Measurements from ENCODE around the gene ATP6V0B. TPM values are rescaled to one million over a fixed set of nuclear protein-coding genes. Genes with fewer than 3 reads are reported as not detected.
A peak's percentile ranks its signal among the peaks of the same experiment; 100 is the strongest.

ATP6V0B gene
- total and polyA plus RNA-seq, 9 of the 15 experiments (the other 6 are each of a cell fraction or from before 2014, with no cell fraction given) = 137 to 328 (median 220) TPM

GRCh38 chr1:43979261-43979527 lies 4.4 kb downstream of the ATP6V0B start (continued):
- TF ChIP-seq MGA (IDR thresholded peaks at IDR 0.05) (no peak), POLR3A (IDR thresholded peaks at IDR 0.05; ENCODE audit: borderline replicate concordance, extremely low read depth, insufficient read depth, insufficient read length) (no peak), PHF8 (IDR thresholded peaks at IDR 0.05; ENCODE audit: borderline replicate concordance, low read length) (peak; percentile 34; the same call in 1 of the 2 replicates), RCOR1 (IDR thresholded peaks at IDR 0.05; ENCODE audit: borderline replicate concordance in 1 of 2, low read depth in 2 of 2, low read length in 2 of 2) (no peak), SOX6 (IDR thresholded peaks at IDR 0.05) (no peak), VEZF1 (CRISPR knock-in tag; IDR thresholded peaks at IDR 0.05) (peak; percentile 33), SFPQ (IDR thresholded peaks at IDR 0.05; ENCODE audit: low read depth, low read length) (no peak), CXXC5 (CRISPR knock-in tag; IDR thresholded peaks at IDR 0.05) (0 out of 2 replicates have a peak, but pooled peaks have one; percentile 34), SMC3 (conservative IDR thresholded peaks at IDR 0.05; ENCODE audit: insufficient read depth, low read depth, low read length) (no peak), L3MBTL2 (IDR thresholded peaks at IDR 0.05) (no peak), RBBP5 (IDR thresholded peaks at IDR 0.05; ENCODE audit: borderline replicate concordance, insufficient read depth, low read length, poor library complexity, severe bottlenecking) (peak; percentile 19), ZNF224 (CRISPR knock-in tag; IDR thresholded peaks at IDR 0.05) (no peak), SMARCA5 (IDR thresholded peaks at IDR 0.05) (no peak), BRD9 (IDR thresholded peaks at IDR 0.05; ENCODE audit: low read depth, partially characterized antibody) (no peak)

Data from K562 (cell line).